ENCODE data around the gene HOXA3. TPM values are rescaled to one million over a fixed set of nuclear protein-coding genes. Genes with fewer than 3 reads are reported as not detected.
A peak's percentile ranks its signal among the peaks of the same experiment; 100 is the strongest.

Gene HOXA3
- total RNA-seq, 2 donors from 2014 or later: not detected

GRCh38 chr7:27145914-27146412 is 6.4 kb downstream of the HOXA3 start:
- H3K9me3 Mint-ChIP-seq: no peaks in the 10 kb centered on the region
- no peak for DNase-seq (ENCODE audit: low spot score in 2 of 2)
- ATAC-seq: no peak
- H3K27ac Mint-ChIP-seq: no peak overlapping the region
- peaks cover 0 to 12% of the 10 kb centered on the region in 2 donors for H3K36me3 Mint-ChIP-seq

GRCh38 chr7:27145165-27145913 is 7.0 kb downstream of the HOXA3 start:
- DNase-seq (ENCODE audit: low spot score in 2 of 2) (no peak), ATAC-seq (no peak)
- H3K36me3 Mint-ChIP-seq: peaks cover 0 to 12% of the 10 kb centered on the region in 2 donors
- no peak overlapping the region for H3K27ac Mint-ChIP-seq
- H3K9me3 Mint-ChIP-seq: no peaks in the 10 kb centered on the region

GRCh38 chr7:27144781-27145164 is 7.6 kb downstream of the HOXA3 start:
- Mint-ChIP-seq H3K36me3 (peaks cover 0 to 12% of the 10 kb centered on the region in 2 donors), H3K9me3 (no peaks in the 10 kb centered on the region), H3K27ac (no peak overlapping the region)
- no peak for ATAC-seq
- DNase-seq (ENCODE audit: low spot score in 2 of 2): no peak

GRCh38 chr7:27143950-27144780 is 8.2 kb downstream of the HOXA3 start:
- no peak overlapping the region for H3K27ac Mint-ChIP-seq
- no peak for DNase-seq (ENCODE audit: low spot score in 2 of 2)

GRCh38 chr7:27143023-27143949 is 9.1 kb downstream of the HOXA3 start, which contains the start of gene HOXA5:
Gene HOXA5, minus strand, starts transcription at chr7:27143681. Its CDS starts 74 bp downstream, at chr7:27143607.
- H3K9me3 Mint-ChIP-seq: no peaks in the 10 kb centered on the region
- DNase-seq (ENCODE audit: low spot score in 2 of 2): no peak
- no peak within 1 kb of the TSS for H3K27ac Mint-ChIP-seq
- H3K36me3 Mint-ChIP-seq: peaks cover 0 to 9% of the 10 kb centered on the region in 2 donors
- ATAC-seq: peak; percentile 37 to 41

More at GRCh38 chr7:27143950-27144780, 8.2 kb downstream of the HOXA3 start:
- H3K9me3 Mint-ChIP-seq: no peaks in the 10 kb centered on the region
- H3K36me3 Mint-ChIP-seq: peaks cover 0 to 12% of the 10 kb centered on the region in 2 donors
- ATAC-seq: no peak

- Mint-ChIP-seq H3K36me3 (peaks cover 0 to 5% of the 10 kb centered on the region in 2 donors), H3K9me3 (no peaks in the 10 kb centered on the region), H3K27ac (no peak overlapping the region)
- DNase-seq (ENCODE audit: low spot score in 2 of 2) (no peak), ATAC-seq (no peak)
Observed at GRCh38 chr7:27142580-27143022, 9.8 kb downstream of the HOXA3 start.

GRCh38 chr7:27141923-27142579 is 10.3 kb downstream of the HOXA3 start:
- ATAC-seq (no peak), DNase-seq (ENCODE audit: low spot score in 2 of 2) (no peak)
- H3K27ac Mint-ChIP-seq: no peak overlapping the region
- H3K36me3 Mint-ChIP-seq: peaks cover 0 to 5% of the 10 kb centered on the region in 2 donors
- no peaks in the 10 kb centered on the region for H3K9me3 Mint-ChIP-seq

- Mint-ChIP-seq H3K36me3 (peaks cover 0 to 1% of the 10 kb centered on the region in 2 donors), H3K27ac (no peak overlapping the region), H3K9me3 (no peaks in the 10 kb centered on the region)
- DNase-seq (ENCODE audit: low spot score in 2 of 2): no peak
- ATAC-seq: no peak
Observed at GRCh38 chr7:27141137-27141922, 11.1 kb downstream of the HOXA3 start.

GRCh38 chr7:27140126-27140857 is 12.1 kb downstream of the HOXA3 start:
- H3K36me3 Mint-ChIP-seq: no peaks in the 10 kb centered on the region
- no peaks in the 10 kb centered on the region for H3K9me3 Mint-ChIP-seq
- ATAC-seq: no peak

GRCh38 chr7:27139334-27140125 is 12.9 kb downstream of the HOXA3 start:
- Mint-ChIP-seq H3K36me3 (no peaks in the 10 kb centered on the region), H3K27ac (no peak overlapping the region), H3K9me3 (no peaks in the 10 kb centered on the region)
- ATAC-seq (no peak), DNase-seq (ENCODE audit: low spot score in 2 of 2) (no peak)

More at GRCh38 chr7:27140126-27140857, 12.1 kb downstream of the HOXA3 start:
- no peak overlapping the region for H3K27ac Mint-ChIP-seq
- no peak for DNase-seq (ENCODE audit: low spot score in 2 of 2)

GRCh38 chr7:27138985-27139333 is 13.4 kb downstream of the HOXA3 start:
- Mint-ChIP-seq H3K36me3 (no peaks in the 10 kb centered on the region), H3K9me3 (no peaks in the 10 kb centered on the region), H3K27ac (no peak overlapping the region)
- DNase-seq (ENCODE audit: low spot score in 2 of 2) (no peak), ATAC-seq (no peak)

GRCh38 chr7:27138472-27138871 is 13.9 kb downstream of the HOXA3 start:
- H3K9me3 Mint-ChIP-seq: no peaks in the 10 kb centered on the region

GRCh38 chr7:27137640-27138315 is 14.6 kb downstream of the HOXA3 start:
- no peak for ATAC-seq
- Mint-ChIP-seq H3K36me3 (no peaks in the 10 kb centered on the region), H3K9me3 (no peaks in the 10 kb centered on the region), H3K27ac (no peak overlapping the region)
- DNase-seq (ENCODE audit: low spot score in 2 of 2): no peak

More at GRCh38 chr7:27138472-27138871, 13.9 kb downstream of the HOXA3 start:
- no peak for DNase-seq (ENCODE audit: low spot score in 2 of 2)
- H3K36me3 Mint-ChIP-seq: no peaks in the 10 kb centered on the region
- no peak for ATAC-seq
- no peak overlapping the region for H3K27ac Mint-ChIP-seq

All from activated naive CD4-positive, alpha-beta T cell treated with anti-CD3 and anti-CD28 coated beads, Interleukin-2, amount 50 U/mL, for 72 hours (primary cell).